ENCODE data around the gene ADGRB2. TPM values are rescaled to one million over a fixed set of nuclear protein-coding genes. Genes with fewer than 3 reads are reported as not detected.

ADGRB2 gene
- total and polyA plus RNA-seq, 2 of the 4 experiments (the other 2 are of a cell fraction): 2.2 to 11.9 TPM

GRCh38 chr1:31679676-31680230, 84.4 kb downstream of the ADGRB2 start:
- ATAC-seq (ENCODE audit: low read depth): no peak

More at GRCh38 chr1:31679676-31680230, 84.4 kb downstream of the ADGRB2 start:
- H2AK5ac ChIP-seq (ENCODE audit: low read depth, low read length): no peak overlapping the region
- no peak overlapping the region for H3K27ac ChIP-seq (ENCODE audit: insufficient read depth, low read length)
- peaks cover 0 to 3% of the 10 kb centered on the region in 2 experiments; a peak in 1 of 4 replicates for H3K79me1 ChIP-seq (ENCODE audit: low read depth in 1 of 2, low read length in 2 of 2)
- no peak overlapping the region for H3K14ac ChIP-seq (replicated peaks; ENCODE audit: low read depth, low read length)
- H2BK5ac ChIP-seq (ENCODE audit: low read depth, low read length, poor library complexity, severe bottlenecking): no peak overlapping the region
- no peak overlapping the region for H4K91ac ChIP-seq (ENCODE audit: insufficient read depth, low read depth, low read length)
- H3K18ac ChIP-seq (ENCODE audit: low read depth, low read length): no peak overlapping the region
- H2BK15ac ChIP-seq (ENCODE audit: low read depth, low read length): no peak overlapping the region
- peaks cover 75% of the 10 kb centered on the region for H3K36me3 ChIP-seq (ENCODE audit: control insufficient read depth, insufficient read depth, low read length)
- H2BK20ac ChIP-seq (ENCODE audit: low read depth, low read length): no peak overlapping the region
- no peaks in the 10 kb centered on the region for H3K9me3 ChIP-seq (ENCODE audit: control insufficient read depth, insufficient read depth, low read length)
- no peak overlapping the region for H3K23ac ChIP-seq (ENCODE audit: low read depth, low read length)
- ChIA-PET CTCF (interaction anchor here (0.7 to 0.8 kb wide), 2 partner anchors 35 to 92 kb away, joined by 3 to 4 read pairs; no protein-coding TSS in a partner anchor), POLR2A (ENCODE audit: unreplicated experiment) (no interaction called here)
- H3K4me2 ChIP-seq (ENCODE audit: low read depth, low read length): no peak overlapping the region
- H3K56ac ChIP-seq (ENCODE audit: extremely low read depth, insufficient read depth, low read length): no peak overlapping the region
- no peak overlapping the region for H3K9ac ChIP-seq (ENCODE audit: low read depth, low read length)
- H4K5ac ChIP-seq (ENCODE audit: low read depth, low read length): no peak overlapping the region
- TF ChIP-seq MXI1 (IDR thresholded peaks at IDR 0.05; ENCODE audit: borderline replicate concordance, low read depth, low read length): no peak
- no peak for TF ChIP-seq MAZ (IDR thresholded peaks at IDR 0.05; ENCODE audit: borderline replicate concordance, low read depth, low read length)
- no peak for TF ChIP-seq POLR2A (IDR thresholded peaks at IDR 0.05; ENCODE audit: low read depth, low read length)
- TF ChIP-seq CHD1 (IDR thresholded peaks at IDR 0.05; ENCODE audit: low read depth, low read length): no peak
- no peak for TF ChIP-seq ELK1 (IDR thresholded peaks at IDR 0.05; ENCODE audit: borderline replicate concordance, low read depth, low read length)
- TF ChIP-seq CEBPB (IDR thresholded peaks at IDR 0.05; ENCODE audit: low read depth, low read length): no peak
- TF ChIP-seq USF2 (IDR thresholded peaks at IDR 0.05; ENCODE audit: low read depth, low read length): no peak
- TF ChIP-seq RFX5 (IDR thresholded peaks at IDR 0.05; ENCODE audit: low read depth, low read length): no peak
- TF ChIP-seq RAD21 (IDR thresholded peaks at IDR 0.05; ENCODE audit: low read length): no peak
- TF ChIP-seq CTCF (conservative IDR thresholded peaks at IDR 0.05; ENCODE audit: low read depth, low read length): no peak
- TF ChIP-seq FOS (IDR thresholded peaks at IDR 0.05; ENCODE audit: low read depth, low read length): no peak
- no peak for TF ChIP-seq SMC3 (IDR thresholded peaks at IDR 0.05; ENCODE audit: low read depth, low read length)
- no peak for TF ChIP-seq NFE2L2 (IDR thresholded peaks at IDR 0.05; ENCODE audit: low read depth, low read length)
- TF ChIP-seq BHLHE40 (IDR thresholded peaks at IDR 0.05; ENCODE audit: low read depth, low read length): no peak
- TF ChIP-seq MAFK (IDR thresholded peaks at IDR 0.05; ENCODE audit: low read depth, low read length): no peak
- no peak for TF ChIP-seq RCOR1 (IDR thresholded peaks at IDR 0.05; ENCODE audit: insufficient replicate concordance, low read length)
- intact Hi-C loops (cut with micrococcal nuclease) (no loop called here), in situ Hi-C loops (cut with MboI; ENCODE audit: low sequenced_read_pairs) (no loop called here), dilution Hi-C loops (cut with HindIII; ENCODE audit: low sequenced_read_pairs, unreplicated experiment) (no loop called here)
- H3K4me3 ChIP-seq (ENCODE audit: insufficient read depth, low read depth, low read length): no peak overlapping the region
- no peak for DNase-seq
- H4K8ac ChIP-seq (ENCODE audit: low read depth in 2 of 2, low read length in 2 of 2): no peak overlapping the region
- no peak overlapping the region for H2AFZ ChIP-seq (replicated peaks; ENCODE audit: low read length, poor library complexity)
- H2AK9ac ChIP-seq (replicated peaks; ENCODE audit: low read depth, low read length, poor library complexity): no peak overlapping the region
- H3K4me1 ChIP-seq (ENCODE audit: control insufficient read depth, insufficient read depth, low read length): no peaks in the 10 kb centered on the region
- WGBS, 2 experiments (ENCODE audit: extremely low coverage in 2 of 2, insufficient read length in 1 of 2): 91% methylated on average over 11 of the region's 23 CpGs; no CpG with 5 or more reads in 1 of the 2 experiments
- BruUV-seq (replicated peaks): no TSS peak
- H2BK120ac ChIP-seq (ENCODE audit: low read depth, low read length): no peak overlapping the region
- H3K27me3 ChIP-seq (ENCODE audit: control insufficient read depth, insufficient read depth, low read length): no peaks in the 10 kb centered on the region
- no peak overlapping the region for H3K4ac ChIP-seq (ENCODE audit: low read depth, low read length)
- no peaks in the 10 kb centered on the region for H4K20me1 ChIP-seq (ENCODE audit: insufficient read depth, low read length)
- peaks cover 3% of the 10 kb centered on the region; the same call in 1 of the 2 replicates for H3K9me1 ChIP-seq (ENCODE audit: insufficient read depth, low read length)

All from IMR-90 (cell line).